Measurements from ENCODE around the gene RAB40C.

DNA sequence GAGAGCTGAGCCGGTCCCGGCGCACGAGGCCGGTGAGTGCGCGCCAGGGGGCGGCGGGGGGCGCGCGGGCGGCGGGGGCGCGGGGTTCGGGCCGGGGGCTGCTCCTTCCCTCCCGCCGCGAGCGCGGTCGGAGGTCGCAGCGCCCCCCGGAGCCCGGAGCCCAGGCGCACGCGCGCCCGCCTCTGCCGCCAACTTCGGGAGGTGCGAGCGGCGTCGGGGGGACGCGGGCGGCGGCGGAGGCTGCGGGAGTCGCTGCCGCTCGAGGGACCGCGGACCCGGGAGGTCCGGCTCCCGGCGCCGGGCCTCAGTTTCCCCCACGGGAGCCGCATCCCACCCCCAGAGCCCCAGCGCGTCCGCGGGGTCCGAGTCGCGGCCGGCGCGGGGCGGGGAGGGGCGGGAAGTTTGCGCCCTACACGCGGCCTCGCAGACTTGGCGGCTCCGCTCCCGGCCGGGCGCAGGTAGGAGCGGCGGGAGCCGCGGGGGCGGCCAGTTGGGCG, 29.6 kb upstream of the RAB40C start, which contains the start of gene PRR35:
- TF ChIP-seq EZH2 (IDR thresholded peaks at IDR 0.05; ENCODE audit: insufficient read depth, poor library complexity, severe bottlenecking) (no peak), EZH2phosphoT487 (IDR thresholded peaks at IDR 0.05; ENCODE audit: insufficient read depth, low read depth) (no peak)
